Endometrial microvascular endothelial cells (primary cell): ENCODE results near the gene ARHGEF25. TPM values are rescaled to one million over a fixed set of nuclear protein-coding genes. Genes with fewer than 3 reads are reported as not detected.
"Not testable (repeated sequence)": the region's sequence is repeated elsewhere in the genome, so short reads cannot be mapped to it uniquely, and the experiment has no call there.

Source experiments
- in situ Hi-C: cut with HindIII; loops from 2 replicates; pipeline ENCODE4 v1.10.0; 2017; ENCODE audit warnings: low sequenced_read_pairs, low pct_unique_long_range_greater_than_20kb; ENCODE audit errors: inconsistent ontology term
- total RNA-seq: library from RNA; depleted of rRNA; stranded (reverse); fragments of >200 nt; gene quantifications from one replicate; pipeline ENCODE4 v1.2.3, GENCODE V29; 2015; ENCODE audit errors: inconsistent ontology term

The ARHGEF25 gene
- 0.09 TPM for total RNA-seq

GRCh38 chr12:57611108-57611826, at the start of gene ARHGEF25:
Gene ARHGEF25, plus strand, starts transcription at chr12:57611435. Its CDS starts 460 bp downstream, at chr12:57611895.
- in situ Hi-C loops: no loop called here

- in situ Hi-C loops: no loop called here
Measured at GRCh38 chr12:57563358-57563757, 47.9 kb upstream of the ARHGEF25 start.

DNA sequence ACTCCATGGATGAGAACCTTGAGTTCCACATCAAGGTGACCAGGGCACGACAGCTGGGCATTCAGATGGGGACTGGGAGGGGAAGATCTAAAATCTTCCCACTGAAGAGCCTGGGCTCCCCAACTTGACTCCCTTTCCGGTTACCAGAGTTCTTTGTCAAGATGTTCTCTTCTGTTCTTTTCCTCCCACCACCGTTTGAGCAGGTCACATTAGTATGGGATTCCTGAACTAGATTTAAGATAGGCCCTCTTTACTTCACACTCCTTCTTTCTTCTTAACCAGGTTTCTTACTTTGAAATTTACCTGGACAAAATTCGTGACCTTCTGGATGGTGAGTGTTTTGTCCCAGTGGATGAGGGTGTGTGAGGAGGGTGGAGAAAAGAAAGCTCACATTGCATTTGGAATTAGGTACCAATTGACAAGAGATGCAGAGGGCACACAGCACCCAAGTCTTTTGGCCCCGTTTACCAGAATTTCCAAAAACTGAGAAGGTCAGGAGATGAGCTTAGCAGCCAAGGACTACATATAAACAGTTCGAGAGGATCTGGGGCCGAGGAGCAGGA, 47.0 kb upstream of the ARHGEF25 start:
- in situ Hi-C loops: no loop called here

- in situ Hi-C loops: no loop called here
Measured at GRCh38 chr12:57568838-57569237, 42.4 kb upstream of the ARHGEF25 start.

DNA sequence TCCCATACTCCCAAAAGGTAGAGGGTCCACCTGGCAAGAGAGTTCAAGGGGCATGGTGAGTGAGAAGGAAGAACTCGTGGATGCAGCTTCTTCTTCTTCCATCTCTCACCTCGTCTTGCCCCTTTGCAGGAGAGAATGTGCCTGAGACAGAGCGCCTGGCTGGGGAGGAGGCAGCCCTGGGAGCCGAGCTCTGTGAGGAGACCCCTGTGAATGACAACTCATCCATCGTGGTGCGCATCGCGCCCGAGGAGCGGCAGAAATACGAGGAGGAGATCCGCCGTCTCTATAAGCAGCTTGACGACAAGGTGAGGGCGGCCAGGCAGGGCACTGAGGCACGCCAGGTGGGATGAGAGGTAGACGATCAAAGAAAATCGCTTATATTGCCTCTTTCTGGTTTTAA, 41.4 kb upstream of the ARHGEF25 start:
- in situ Hi-C loops: no loop called here

- in situ Hi-C loops: not testable (repeated sequence)
Measured at GRCh38 chr12:57570438-57570837, 40.8 kb upstream of the ARHGEF25 start.

- in situ Hi-C loops: no loop called here
Measured at GRCh38 chr12:57571926-57572762, 39.1 kb upstream of the ARHGEF25 start.

DNA sequence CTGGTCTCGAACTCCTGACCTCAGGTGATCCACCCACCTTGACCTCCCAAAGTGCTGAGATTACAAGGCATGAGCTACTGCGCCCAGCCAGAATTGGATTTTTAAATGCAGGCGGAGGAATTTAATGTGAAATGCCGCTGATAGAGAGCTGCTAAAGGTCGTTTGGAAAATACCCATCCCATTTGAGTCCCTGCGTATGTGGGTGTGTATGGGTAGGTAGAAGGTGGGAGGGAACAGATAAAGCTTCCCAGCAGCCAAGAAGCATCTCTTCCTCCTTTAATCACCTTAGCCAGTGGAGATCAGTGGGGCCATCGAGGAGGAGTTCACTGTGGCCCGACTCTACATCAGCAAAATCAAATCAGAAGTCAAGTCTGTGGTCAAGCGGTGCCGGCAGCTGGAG, 36.4 kb upstream of the ARHGEF25 start:
- in situ Hi-C loops: no loop called here

GRCh38 chr12:57575771-57576612, 35.2 kb upstream of the ARHGEF25 start:
- in situ Hi-C loops: no loop called here

GRCh38 chr12:57576613-57577160, 34.5 kb upstream of the ARHGEF25 start:
- in situ Hi-C loops: no loop called here

GRCh38 chr12:57577981-57578758, 33.1 kb upstream of the ARHGEF25 start:
- in situ Hi-C loops: no loop called here

GRCh38 chr12:57579011-57579410, 32.2 kb upstream of the ARHGEF25 start:
- in situ Hi-C loops: no loop called here

GRCh38 chr12:57579677-57580465, 31.4 kb upstream of the ARHGEF25 start:
- in situ Hi-C loops: no loop called here

GRCh38 chr12:57580466-57580795, 30.8 kb upstream of the ARHGEF25 start:
- in situ Hi-C loops: no loop called here

- in situ Hi-C loops: no loop called here
Measured at GRCh38 chr12:57581802-57582201, 29.4 kb upstream of the ARHGEF25 start.

DNA sequence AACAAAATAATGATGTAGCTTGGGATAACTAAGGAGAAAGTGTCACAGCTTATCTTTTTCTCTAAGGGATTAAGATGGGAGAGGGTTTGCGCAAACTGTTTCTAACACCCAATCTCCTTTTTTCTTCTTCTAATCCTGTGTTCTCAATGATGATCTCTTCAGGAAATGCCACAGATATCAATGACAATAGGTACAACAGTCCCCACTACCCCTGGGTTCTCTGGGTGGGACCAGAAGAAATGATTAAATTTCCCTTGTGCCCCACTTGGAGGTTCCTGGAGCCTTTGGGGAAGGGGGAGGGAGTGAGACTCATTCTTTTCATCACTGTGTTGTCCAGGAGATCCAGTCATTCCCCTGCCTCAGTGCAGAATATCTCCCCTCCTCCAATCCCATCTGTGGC, 28.8 kb upstream of the ARHGEF25 start:
- in situ Hi-C loops: no loop called here

- in situ Hi-C loops: no loop called here
Measured at GRCh38 chr12:57583008-57583831, 28.0 kb upstream of the ARHGEF25 start.
